GM12892 (cell line): ENCODE results near the gene APOA5.
"Not testable (repeated sequence)": the region's sequence is repeated elsewhere in the genome, so short reads cannot be mapped to it uniquely, and the experiment has no call there.

Experiments
- DNase-seq: peaks from one replicate; pipeline ENCODE4 v3.0.0; 2011; ENCODE audit not compliant: insufficient read length
- FAIRE-seq: peaks from 2 replicates; lab custom pipeline; 2011; peaks lifted over from hg19 to GRCh38; lab: Jason Lieb, UNC
- POLR2A ChIP-seq: IDR thresholded peaks from 2 replicates; pipeline ENCODE4 v1.6.1; 2011; ENCODE audit warnings: low read depth, low read length, control low read depth
- POLR2AphosphoS5 ChIP-seq: IDR thresholded peaks from 2 replicates; pipeline ENCODE4 v1.6.1; 2011; ENCODE audit warnings: low read depth, low read length, control low read depth
- TAF1 ChIP-seq: IDR thresholded peaks from 2 replicates; pipeline ENCODE4 v1.6.1; 2011; ENCODE audit warnings: low read depth, mild to moderate bottlenecking, control low read depth, low read length, borderline replicate concordance

APOA5 gene

DNA sequence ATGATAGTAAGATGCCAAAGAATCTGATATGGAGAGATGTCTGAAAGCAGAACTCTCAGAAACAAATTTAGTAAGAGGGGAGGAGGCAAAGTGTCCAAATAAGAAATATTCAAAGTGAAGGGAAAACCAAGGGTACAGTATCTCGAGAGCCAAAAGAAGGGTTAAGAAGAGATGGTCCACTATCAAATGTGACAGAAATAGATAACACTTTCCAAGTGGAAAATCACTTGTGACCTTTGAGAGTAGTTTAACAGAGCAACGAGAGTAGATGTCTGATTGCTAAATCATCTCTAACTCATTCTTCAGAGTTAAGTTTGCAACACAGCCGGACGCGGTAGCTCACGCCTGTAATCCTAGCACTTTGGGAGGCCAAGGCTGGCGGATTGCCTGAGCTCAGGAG lies 14.6 kb downstream of the APOA5 start:
- no peak for TF ChIP-seq POLR2A
- TF ChIP-seq TAF1, result no peak
- TF ChIP-seq POLR2AphosphoS5, result no peak
- DNase-seq (no peak), FAIRE-seq (no peak)

DNA sequence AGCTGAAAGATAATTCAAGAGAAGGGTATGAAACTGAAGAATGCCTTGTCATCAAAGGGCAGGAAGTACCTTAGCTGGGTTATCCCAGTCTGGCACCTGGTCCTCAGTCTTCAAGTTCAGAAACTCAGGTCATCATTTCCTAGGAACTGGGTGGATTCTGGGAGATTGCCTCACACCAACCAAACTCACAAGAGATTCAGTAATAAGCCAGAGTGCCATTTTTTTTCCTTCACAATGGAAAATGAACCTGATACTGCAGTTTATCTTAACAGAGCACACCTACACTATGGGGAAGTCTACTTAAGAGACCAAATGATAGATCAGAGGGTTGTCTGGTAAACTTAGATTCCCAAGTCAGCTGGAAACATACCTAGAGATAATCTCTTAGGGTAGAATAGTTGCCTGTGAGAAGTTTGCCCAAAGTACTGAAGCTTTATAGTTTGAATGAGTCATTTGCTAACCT lies 15.1 kb downstream of the APOA5 start:
- no peak for TF ChIP-seq TAF1
- TF ChIP-seq POLR2A, result no peak
- TF ChIP-seq POLR2AphosphoS5, result no peak; the same call in 1 of the 2 replicates
- peak; percentile 51 for FAIRE-seq
- no peak for DNase-seq

DNA sequence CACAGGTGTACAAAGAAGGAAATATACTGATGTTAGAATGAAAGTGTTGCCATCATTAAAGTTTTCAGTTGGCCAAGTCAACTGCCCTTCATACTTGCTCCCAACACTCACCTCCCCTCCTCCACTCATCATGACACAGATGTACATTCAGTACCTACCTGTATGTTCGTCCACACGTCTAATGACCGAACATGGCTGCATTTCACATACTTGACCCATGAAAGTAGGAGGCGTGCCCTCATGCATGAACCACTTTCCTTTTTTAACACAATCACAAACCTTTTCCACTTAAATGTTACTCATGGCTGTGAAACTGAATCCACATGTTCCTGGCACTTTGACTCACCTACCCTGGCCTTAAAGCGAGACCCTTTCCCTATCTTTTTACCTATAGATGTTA lies 15.7 kb downstream of the APOA5 start:
- FAIRE-seq, result no peak
- no peak for DNase-seq
- no peak for TF ChIP-seq TAF1
- peak; percentile 61 for TF ChIP-seq POLR2A
- peak; percentile 71 for TF ChIP-seq POLR2AphosphoS5

DNA sequence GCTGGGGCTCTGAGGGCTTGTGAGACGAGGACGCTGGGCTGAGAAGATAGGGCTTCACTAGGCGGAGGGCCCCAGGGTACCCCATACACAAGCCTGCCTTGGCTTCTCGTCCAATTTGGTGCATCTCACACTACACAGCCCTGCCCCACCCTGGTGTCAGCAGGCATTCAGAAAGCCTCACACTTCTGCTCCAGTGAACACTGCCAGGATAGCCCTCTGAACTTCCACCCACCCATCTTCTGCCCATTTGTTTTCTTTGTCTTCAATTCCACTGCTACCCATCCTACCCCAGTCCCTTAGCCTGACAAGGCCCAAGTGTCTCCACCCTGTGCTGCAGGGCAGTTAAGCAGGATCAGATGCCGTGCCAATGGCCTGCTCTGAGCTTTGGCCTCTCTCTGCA lies 17.0 kb downstream of the APOA5 start:
- TF ChIP-seq TAF1, result no peak
- peak; percentile 66; the same call in 1 of the 2 replicates for TF ChIP-seq POLR2AphosphoS5
- TF ChIP-seq POLR2A, result peak; percentile 65
- FAIRE-seq (no peak), DNase-seq (no peak)

DNA sequence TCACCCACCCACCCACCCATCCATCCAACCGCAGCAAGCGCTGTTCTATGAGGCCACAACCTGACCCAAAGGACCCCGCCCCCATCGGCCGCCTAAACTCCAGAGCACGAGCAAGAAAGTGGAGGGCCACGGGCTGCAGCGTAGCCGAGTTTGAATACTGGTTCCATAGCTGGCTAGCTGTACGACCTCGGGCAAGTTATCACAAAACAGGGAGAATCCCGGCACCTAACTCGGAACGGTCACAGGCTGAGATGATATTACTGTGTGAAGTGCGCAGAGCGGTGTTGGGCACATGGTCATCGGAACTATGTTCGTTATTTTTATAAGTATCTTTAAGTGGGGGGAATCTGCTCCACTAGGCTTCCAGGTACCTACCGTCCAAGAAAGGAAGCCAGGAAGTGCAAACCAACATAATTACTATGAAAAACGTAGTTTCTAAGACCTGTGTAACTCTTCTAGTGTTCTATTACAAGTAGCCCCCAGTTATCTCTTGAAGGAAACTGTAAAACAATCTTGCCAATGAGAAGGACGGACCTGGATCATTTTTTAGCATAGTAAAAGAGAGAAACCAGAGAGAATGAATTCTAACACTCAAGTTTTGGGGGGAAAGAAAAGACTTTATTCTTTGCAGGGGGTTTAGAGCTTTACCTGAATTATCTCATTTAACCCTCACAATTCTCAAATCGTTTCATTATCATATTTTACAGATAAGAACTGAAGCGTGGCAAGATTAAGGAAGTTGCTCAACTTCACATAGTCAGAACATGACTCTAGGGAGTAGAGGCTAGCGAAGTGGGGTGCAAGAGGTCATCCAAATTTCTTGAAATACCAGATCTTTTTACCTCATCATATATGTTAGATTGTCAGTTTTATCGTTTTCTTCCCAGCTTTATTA lies 18.2 kb downstream of the APOA5 start:
- TF ChIP-seq TAF1 (no peak), POLR2AphosphoS5 (no peak), POLR2A (no peak; the same call in 1 of the 2 replicates)
- FAIRE-seq, result peak; percentile 51
- DNase-seq, result no peak

DNA sequence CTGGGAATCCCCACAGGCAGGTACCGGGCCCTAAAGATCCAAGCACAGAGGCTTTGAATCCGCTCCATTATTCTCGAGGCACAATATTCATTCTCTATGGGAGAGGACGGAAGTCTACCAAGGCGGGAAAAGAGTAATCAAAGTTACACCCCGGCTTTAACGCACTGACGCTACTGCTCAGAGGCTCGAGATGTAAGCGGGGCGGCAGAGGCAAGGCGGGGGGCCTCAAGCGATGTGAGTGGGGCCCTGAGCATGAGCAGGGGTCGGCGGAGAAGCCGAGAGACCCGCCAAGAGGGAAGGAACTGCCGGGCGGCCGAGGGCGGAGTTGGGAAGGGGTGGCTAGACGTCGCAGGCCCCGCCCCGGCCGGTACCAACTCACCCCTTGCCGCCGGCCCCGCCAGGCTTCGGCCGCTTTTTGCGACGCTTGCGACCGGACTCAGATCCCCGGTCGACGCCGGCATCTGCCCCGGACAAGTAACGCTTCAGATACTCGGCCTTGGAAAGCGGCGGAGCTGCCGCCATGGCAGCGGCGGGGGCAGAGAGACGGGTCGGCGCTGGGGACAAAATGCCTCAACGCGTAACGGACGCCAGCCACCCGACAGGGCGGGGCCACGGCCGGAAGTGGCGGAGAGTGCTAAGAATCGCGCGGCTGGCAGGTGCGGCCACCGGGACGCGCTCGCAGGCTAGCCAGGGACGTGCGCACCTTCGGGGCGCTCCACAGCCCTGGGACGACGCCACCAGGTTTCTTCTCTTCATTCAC lies 19.1 kb downstream of the APOA5 start, which contains the start of gene BUD13:
Gene BUD13, minus strand, starts transcription at position 545 of the 760 bp plus-strand sequence. Its CDS starts 23 bp downstream, at position 522.
- FAIRE-seq, result peak; percentile 100
- TF ChIP-seq POLR2A, result peak; percentile 95
- peak; percentile 85 for TF ChIP-seq POLR2AphosphoS5
- peak; percentile 81 for TF ChIP-seq TAF1
- DNase-seq, result peak; percentile 89

DNA sequence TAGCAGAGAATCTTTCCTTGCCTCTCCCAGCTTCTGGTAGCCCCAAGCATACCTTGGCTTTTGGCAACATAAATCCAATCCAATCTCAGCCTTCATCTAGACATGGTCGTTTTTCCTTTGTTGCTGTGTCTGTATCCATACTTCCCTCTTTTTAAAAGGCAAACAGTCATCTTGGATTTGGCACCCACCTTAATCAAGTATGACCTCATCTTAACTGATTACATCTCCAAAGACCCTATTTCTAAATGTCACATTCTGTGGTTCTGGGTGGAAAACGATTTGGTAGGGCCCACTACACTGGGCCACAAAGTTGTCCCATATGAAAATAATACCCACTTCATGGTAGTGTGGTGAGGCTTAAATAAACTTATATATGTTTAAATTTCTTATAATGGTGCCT lies 19.7 kb downstream of the APOA5 start:
- DNase-seq, result no peak
- TF ChIP-seq TAF1, result no peak
- no peak for TF ChIP-seq POLR2AphosphoS5
- no peak for TF ChIP-seq POLR2A
- FAIRE-seq, result peak; percentile 5

DNA sequence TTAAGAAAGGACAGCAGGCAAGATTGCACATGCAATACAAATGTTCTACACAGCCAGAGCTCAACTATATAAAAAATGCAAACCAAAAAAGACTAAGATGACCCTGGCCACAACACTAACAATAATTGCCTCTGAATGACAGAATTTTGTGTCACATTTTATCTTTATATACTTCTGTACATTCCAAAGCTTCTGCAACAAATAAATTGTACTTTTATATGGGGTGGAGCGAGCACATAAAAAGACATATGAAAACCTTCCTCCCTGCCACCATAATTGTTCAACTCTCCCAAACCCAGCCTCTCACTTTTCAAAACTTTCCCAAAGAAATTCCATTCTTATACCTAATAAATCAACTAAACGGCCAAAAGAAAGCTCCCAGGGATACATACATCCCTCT lies 29.5 kb downstream of the APOA5 start:
- TF ChIP-seq POLR2AphosphoS5 (no peak), TAF1 (no peak), POLR2A (no peak)
- FAIRE-seq, result no peak
- no peak for DNase-seq

DNA sequence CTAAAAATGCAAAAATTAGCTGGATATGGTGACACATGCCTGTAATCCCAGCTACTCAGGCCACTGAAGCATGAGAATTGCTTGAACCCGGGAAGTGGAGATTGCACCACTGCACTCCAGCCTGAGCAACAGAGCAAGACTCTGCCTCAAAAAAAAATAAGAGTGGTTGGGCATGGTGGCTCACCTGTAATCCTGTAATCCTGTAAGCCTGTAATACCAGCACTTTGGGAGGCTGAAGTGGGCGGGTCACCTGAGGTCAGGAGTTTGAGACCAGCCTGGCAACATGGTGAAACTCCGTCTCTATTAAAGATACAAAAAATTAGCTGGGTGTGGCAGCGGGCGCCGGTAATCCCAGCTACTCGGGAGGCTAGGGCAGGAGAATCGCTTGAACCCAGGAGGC lies 35.6 kb downstream of the APOA5 start:
- not testable (repeated sequence) for FAIRE-seq

DNA sequence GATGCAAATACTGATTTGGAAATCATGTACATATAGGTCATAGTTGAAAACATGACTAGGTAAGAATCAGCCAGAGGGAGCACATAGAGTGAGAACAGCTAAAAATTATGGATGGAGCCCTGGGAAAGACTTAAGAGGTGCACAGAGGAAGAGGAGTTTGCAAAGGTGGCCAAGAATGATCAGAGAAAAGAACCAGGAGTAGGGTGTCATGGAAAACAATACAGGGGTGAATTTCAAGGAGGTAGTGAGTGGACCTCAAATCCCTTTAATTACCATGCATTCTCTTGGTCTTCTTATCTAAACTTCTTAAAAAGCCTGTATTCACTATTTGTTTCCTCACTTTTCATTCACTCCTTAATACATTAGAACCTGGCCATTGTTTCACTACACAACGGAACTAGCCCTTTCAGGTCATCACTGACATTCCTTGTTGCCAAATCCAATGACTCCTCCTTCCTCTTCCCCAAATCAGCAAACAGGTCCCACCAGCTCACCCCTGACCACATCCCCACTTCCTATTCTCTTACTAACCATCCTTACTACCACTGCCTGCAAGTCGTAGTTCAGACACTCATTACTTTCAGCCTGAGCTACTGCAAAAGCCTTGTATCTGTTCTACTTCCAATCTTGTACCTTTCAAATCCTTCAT lies 41.5 kb downstream of the APOA5 start:
- TF ChIP-seq POLR2A, result no peak
- TF ChIP-seq TAF1, result no peak
- no peak for TF ChIP-seq POLR2AphosphoS5
- DNase-seq (no peak), FAIRE-seq (no peak)

More for the DNA sequence above, 35.6 kb downstream of the APOA5 start:
- not testable (repeated sequence) for DNase-seq

DNA sequence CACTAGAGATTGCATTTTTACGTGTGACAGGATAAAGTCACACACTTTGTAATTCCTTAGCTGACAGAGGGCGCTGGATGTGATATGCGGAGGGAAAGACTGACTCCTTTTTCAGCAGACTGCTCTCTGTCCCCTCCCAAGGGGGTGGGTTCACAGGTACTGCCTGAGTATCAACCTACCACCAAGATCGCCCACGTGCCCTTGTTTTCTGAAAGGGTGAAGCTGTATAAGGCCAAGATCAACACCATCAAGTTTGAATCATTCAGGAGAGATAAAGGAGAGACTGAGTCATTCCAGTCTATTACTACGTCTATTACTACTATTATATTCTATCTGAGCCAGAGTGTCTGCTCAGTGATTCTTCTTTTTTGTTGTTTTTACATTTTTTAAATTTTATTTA lies 49.6 kb downstream of the APOA5 start:
- FAIRE-seq (no peak), DNase-seq (no peak)
- no peak for TF ChIP-seq POLR2AphosphoS5
- TF ChIP-seq TAF1, result no peak
- TF ChIP-seq POLR2A, result no peak
